Peyer's patch (tissue), 4 donors: Measurements from ENCODE around the gene RUNX3.

ENCODE experiments used
- POLR2A ChIP-seq, 2 donors: fragments of 450-650 bp; IDR thresholded peaks; one replicate each; pipeline ENCODE4 v1.5.1; 2017; ENCODE audit warnings: antibody characterized with exemption in 2 of 2, mild to moderate bottlenecking in 2 of 2, moderate library complexity in 2 of 2
- TF ChIP-seq, protein P1 (sequence below), 6 experiments: fragments of 450-650 bp in 4 of 6; fragments of 200-600 bp in 2 of 6; sonication (generic) in 1 of 6; IDR thresholded peaks; one replicate each; pipeline ENCODE4 v1.5.1; 2017 to 2019; ENCODE audit warnings: antibody characterized with exemption in 6 of 6, mild to moderate bottlenecking in 3 of 6, moderate library complexity in 1 of 6

DNA sequence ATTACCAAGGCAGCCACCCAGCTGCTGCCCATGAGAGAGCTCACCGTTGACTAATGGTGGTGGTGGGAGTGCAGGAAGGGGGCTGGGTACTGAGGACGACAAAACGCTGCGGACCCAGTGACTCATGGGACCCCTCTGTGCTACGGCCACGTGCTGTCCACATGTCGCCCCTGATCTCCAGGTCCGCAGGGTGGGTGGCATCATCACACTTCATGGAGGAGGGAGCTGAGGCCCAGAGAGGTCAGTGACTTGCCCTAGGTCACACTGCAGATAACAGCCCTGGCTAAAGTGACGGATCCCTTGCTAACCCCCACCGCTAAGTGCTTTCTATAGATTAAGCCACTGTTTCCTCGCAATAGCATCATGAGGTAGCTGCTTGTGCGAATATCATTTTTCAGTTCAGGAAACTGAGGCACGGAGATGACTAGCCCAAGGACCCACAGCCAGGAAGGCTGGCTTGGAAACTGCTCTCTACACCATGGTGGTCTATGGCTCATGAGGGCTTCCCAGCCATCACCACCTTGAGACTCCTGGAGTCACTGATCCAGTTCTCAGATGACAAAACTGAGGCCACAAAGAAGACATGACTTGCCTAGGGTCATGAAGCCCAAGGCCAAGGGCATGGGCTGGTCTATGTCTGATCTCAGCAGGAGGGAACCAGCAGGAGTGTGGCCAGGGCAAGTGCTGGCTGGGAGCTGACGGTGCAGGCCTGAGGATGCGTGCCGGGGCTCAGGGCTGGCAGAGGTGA lies 12.6 kb downstream of the RUNX3 start:
- TF ChIP-seq, protein P1, sequence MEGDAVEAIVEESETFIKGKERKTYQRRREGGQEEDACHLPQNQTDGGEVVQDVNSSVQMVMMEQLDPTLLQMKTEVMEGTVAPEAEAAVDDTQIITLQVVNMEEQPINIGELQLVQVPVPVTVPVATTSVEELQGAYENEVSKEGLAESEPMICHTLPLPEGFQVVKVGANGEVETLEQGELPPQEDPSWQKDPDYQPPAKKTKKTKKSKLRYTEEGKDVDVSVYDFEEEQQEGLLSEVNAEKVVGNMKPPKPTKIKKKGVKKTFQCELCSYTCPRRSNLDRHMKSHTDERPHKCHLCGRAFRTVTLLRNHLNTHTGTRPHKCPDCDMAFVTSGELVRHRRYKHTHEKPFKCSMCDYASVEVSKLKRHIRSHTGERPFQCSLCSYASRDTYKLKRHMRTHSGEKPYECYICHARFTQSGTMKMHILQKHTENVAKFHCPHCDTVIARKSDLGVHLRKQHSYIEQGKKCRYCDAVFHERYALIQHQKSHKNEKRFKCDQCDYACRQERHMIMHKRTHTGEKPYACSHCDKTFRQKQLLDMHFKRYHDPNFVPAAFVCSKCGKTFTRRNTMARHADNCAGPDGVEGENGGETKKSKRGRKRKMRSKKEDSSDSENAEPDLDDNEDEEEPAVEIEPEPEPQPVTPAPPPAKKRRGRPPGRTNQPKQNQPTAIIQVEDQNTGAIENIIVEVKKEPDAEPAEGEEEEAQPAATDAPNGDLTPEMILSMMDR (IDR thresholded peaks at IDR 0.05) = no peak
- TF ChIP-seq POLR2A (IDR thresholded peaks at IDR 0.05) = no peak
